OCI-LY3 (cell line): ENCODE data around the gene VCL.

Experiments
- EZH2phosphoT487 ChIP-seq: fragments of 200-600 bp; shearing (Covaris generic); IDR thresholded peaks from 2 replicates; pipeline ENCODE4 v1.6.1; 2018; ENCODE audit warnings: antibody characterized with exemption, mixed run types, low read depth
- TF ChIP-seq, protein P1 (sequence below): fragments of 200-600, 300-600 bp; sonication (generic); IDR thresholded peaks from 2 replicates; pipeline ENCODE4 v1.5.1; 2014; ENCODE audit warnings: antibody characterized with exemption, low read length, low read depth

DNA sequence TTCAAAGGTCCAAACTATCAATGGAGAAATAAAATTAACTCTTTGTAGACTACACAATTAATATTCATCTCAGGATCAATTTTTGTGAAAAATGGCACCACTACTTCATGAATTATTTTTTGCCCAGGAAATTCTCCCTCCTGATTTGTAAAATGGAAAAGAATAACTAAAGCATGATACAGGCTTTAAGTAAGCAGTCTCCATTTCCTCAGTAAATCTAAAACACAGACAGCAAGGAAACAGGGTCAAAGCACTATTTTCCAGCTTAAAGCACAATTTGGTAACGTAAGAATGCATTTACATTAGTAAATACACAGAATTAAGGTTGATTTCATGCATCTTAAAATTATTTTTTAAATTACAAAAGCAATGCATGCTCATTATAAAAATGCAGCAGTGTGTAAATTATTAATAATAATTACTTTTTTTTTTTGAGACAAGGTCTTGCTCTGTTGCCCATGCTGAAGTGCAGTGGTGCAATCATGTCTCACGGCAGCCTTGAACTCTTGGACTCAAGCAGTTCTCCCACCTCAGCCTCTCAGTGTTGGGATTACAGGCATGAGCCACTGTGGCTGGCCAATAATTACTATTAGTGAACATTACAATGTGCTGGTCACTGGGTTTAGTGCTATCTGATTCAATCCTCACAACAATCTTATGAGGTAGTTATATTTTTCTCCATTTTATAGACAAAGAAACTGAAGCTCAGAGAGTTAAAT, 26.1 kb upstream of the VCL start:
- TF ChIP-seq EZH2phosphoT487: no peak
- TF ChIP-seq, protein P1, sequence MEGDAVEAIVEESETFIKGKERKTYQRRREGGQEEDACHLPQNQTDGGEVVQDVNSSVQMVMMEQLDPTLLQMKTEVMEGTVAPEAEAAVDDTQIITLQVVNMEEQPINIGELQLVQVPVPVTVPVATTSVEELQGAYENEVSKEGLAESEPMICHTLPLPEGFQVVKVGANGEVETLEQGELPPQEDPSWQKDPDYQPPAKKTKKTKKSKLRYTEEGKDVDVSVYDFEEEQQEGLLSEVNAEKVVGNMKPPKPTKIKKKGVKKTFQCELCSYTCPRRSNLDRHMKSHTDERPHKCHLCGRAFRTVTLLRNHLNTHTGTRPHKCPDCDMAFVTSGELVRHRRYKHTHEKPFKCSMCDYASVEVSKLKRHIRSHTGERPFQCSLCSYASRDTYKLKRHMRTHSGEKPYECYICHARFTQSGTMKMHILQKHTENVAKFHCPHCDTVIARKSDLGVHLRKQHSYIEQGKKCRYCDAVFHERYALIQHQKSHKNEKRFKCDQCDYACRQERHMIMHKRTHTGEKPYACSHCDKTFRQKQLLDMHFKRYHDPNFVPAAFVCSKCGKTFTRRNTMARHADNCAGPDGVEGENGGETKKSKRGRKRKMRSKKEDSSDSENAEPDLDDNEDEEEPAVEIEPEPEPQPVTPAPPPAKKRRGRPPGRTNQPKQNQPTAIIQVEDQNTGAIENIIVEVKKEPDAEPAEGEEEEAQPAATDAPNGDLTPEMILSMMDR: no peak
